Measurements from ENCODE around the gene PTPRK. TPM values are rescaled to one million over a fixed set of nuclear protein-coding genes. Genes with fewer than 3 reads are reported as not detected.

The PTPRK gene
- total RNA-seq, 2 donors from 2014 or later, result 33.7 to 36.0 TPM

DNA sequence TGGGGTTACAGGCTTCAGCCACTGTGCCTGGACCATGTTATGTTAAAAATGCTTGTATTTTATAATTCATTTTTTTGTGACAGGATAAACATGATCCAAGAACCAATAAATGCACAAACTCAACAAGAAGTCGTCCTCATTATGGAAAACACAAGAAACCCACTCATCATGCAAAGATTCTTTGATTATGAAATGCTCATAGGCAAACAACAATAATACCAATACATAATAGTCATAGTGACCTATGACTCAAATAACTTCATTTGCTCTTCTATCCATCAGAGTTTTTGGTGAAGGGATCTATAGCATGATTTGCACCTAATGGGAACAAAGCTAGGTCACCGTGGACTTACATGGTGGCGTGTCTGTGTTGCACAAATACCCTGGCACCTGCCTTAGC lies 402.5 kb downstream of the PTPRK start:
- Histone ChIP-seq H3K27me3 (replicated peaks; ENCODE audit: insufficient read depth) (no peaks in the 10 kb centered on the region), H3K4me1 (ENCODE audit: control insufficient read depth in 1 of 2, low read depth in 2 of 2) (no peaks in the 10 kb centered on the region), H3K36me3 (no peaks in the 10 kb centered on the region), H3K9me3 (no peaks in the 10 kb centered on the region), H3K27ac (no peak overlapping the region), H3K4me3 (no peak overlapping the region)
- no peak for ATAC-seq (ENCODE audit: insufficient number of reproducible peaks, low FRiP score, low read depth)
- no peak for DNase-seq (ENCODE audit: low spot score)
- TF ChIP-seq, protein P1, sequence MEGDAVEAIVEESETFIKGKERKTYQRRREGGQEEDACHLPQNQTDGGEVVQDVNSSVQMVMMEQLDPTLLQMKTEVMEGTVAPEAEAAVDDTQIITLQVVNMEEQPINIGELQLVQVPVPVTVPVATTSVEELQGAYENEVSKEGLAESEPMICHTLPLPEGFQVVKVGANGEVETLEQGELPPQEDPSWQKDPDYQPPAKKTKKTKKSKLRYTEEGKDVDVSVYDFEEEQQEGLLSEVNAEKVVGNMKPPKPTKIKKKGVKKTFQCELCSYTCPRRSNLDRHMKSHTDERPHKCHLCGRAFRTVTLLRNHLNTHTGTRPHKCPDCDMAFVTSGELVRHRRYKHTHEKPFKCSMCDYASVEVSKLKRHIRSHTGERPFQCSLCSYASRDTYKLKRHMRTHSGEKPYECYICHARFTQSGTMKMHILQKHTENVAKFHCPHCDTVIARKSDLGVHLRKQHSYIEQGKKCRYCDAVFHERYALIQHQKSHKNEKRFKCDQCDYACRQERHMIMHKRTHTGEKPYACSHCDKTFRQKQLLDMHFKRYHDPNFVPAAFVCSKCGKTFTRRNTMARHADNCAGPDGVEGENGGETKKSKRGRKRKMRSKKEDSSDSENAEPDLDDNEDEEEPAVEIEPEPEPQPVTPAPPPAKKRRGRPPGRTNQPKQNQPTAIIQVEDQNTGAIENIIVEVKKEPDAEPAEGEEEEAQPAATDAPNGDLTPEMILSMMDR (IDR thresholded peaks at IDR 0.05), result no peak

DNA sequence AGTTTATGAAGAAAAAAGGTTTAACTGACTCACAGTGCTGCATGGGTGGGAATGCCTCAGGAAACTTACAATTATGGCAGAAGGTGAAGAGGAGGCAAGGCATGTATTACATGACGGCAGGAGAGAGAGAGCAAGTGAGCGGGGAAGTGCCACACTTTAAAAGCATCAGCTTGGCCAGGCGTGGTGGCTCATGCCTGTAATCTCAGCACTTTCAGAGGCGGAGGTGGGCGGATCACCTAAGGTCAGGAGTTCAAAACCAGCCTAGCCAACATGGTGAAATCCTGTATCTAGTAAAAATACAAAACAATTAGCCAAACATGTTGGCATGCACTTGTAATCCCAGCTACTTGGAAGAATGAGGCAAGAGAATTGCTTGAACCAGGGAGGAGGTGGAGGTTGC lies 406.2 kb downstream of the PTPRK start:
- H3K36me3 ChIP-seq, result no peaks in the 10 kb centered on the region
- H3K4me1 ChIP-seq (ENCODE audit: control insufficient read depth in 1 of 2, low read depth in 2 of 2), result peaks cover 9 to 22% of the 10 kb centered on the region in 2 donors
- DNase-seq (ENCODE audit: low spot score) (no peak), ATAC-seq (ENCODE audit: insufficient number of reproducible peaks, low FRiP score, low read depth) (no peak)
- H3K27ac ChIP-seq, result no peak overlapping the region
- no peaks in the 10 kb centered on the region for H3K27me3 ChIP-seq (replicated peaks; ENCODE audit: insufficient read depth)
- TF ChIP-seq, protein P1 (IDR thresholded peaks at IDR 0.05), result no peak
- H3K4me3 ChIP-seq, result no peak overlapping the region
- no peaks in the 10 kb centered on the region for H3K9me3 ChIP-seq

DNA sequence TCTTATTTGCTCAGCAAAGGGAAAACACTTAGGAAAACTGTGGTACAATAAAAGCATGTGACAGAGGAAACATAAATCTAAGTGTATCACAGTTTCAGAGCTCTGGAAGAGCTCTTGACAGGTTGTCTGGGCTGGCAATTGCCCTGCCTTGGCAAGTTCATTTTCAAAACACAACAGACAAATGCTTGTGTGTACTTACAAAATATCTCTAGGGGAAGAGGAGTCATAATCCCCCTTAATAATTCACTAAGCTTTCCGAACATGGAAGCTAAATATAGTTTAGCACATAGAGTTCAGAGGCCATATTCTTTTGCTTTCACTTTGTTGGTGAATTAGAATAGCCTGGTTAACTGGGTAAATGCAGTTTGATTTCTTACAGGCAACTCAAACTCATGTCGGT lies 407.9 kb downstream of the PTPRK start:
- peaks cover 9 to 22% of the 10 kb centered on the region in 2 donors for H3K4me1 ChIP-seq (ENCODE audit: control insufficient read depth in 1 of 2, low read depth in 2 of 2)
- no peak for DNase-seq (ENCODE audit: low spot score)
- H3K36me3 ChIP-seq, result no peaks in the 10 kb centered on the region
- no peak for ATAC-seq (ENCODE audit: insufficient number of reproducible peaks, low FRiP score, low read depth)
- TF ChIP-seq, protein P1 (IDR thresholded peaks at IDR 0.05), result no peak
- H3K27me3 ChIP-seq (replicated peaks; ENCODE audit: insufficient read depth), result no peaks in the 10 kb centered on the region
- H3K9me3 ChIP-seq, result no peaks in the 10 kb centered on the region
- H3K27ac ChIP-seq, result no peak overlapping the region
- peak overlapping the region; percentile 65 for H3K4me3 ChIP-seq

DNA sequence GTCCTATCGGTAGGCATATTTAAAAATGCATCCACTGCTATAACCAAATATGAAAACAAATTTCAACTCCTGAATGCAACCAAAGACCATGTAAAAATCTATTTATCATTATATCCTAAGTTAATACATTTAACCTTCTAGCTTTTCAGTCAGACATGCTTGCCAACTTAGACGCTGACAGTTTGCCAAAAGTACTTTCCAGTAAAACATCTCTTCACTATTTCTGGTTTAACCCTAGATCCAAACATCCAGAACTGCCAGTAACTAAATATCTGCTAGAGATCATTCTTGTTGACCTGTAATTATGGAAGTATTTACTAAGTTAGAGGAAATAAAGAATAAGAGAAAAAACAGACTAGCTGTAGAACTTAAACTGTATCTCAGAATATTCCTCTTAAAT lies 409.3 kb downstream of the PTPRK start:
- no peak overlapping the region for H3K27ac ChIP-seq
- no peaks in the 10 kb centered on the region for H3K27me3 ChIP-seq (replicated peaks; ENCODE audit: insufficient read depth)
- TF ChIP-seq, protein P1 (IDR thresholded peaks at IDR 0.05), result no peak
- H3K9me3 ChIP-seq, result no peaks in the 10 kb centered on the region
- no peaks in the 10 kb centered on the region for H3K36me3 ChIP-seq
- DNase-seq (ENCODE audit: low spot score) (no peak), ATAC-seq (ENCODE audit: insufficient number of reproducible peaks, low FRiP score, low read depth) (no peak)
- H3K4me1 ChIP-seq (ENCODE audit: control insufficient read depth in 1 of 2, low read depth in 2 of 2), result peaks cover 9 to 22% of the 10 kb centered on the region in 2 donors
- no peak overlapping the region for H3K4me3 ChIP-seq

DNA sequence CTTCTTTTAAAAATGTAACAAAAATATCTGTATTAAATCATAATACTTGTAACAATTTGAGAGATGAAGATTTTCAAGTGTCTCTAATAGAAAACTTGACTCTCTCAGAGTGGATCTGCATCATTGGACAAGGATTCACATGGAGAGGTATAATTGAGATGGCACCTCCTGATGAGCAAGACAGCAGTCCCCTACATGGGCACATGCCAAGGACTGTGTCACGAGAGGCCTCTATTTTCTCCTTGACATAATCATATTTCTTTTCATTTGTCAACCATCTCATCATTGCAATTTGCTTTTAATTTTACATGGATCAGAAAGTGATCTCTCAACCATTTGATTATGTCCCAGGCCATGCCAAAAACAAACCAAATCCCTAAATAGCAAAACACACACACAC lies 412.7 kb downstream of the PTPRK start:
- H3K27me3 ChIP-seq (replicated peaks; ENCODE audit: insufficient read depth), result no peaks in the 10 kb centered on the region
- H3K36me3 ChIP-seq, result no peaks in the 10 kb centered on the region
- no peak overlapping the region for H3K27ac ChIP-seq
- TF ChIP-seq, protein P1 (IDR thresholded peaks at IDR 0.05), result no peak
- ATAC-seq (ENCODE audit: insufficient number of reproducible peaks, low FRiP score, low read depth), result no peak
- H3K9me3 ChIP-seq, result no peaks in the 10 kb centered on the region
- no peak overlapping the region for H3K4me3 ChIP-seq
- H3K4me1 ChIP-seq (ENCODE audit: control insufficient read depth in 1 of 2, low read depth in 2 of 2), result peaks cover 9 to 22% of the 10 kb centered on the region in 2 donors
- DNase-seq (ENCODE audit: low spot score), result no peak

Measured in thoracic aorta (tissue), 2 donors.